ENCODE measurements around the gene TBC1D22A. TPM values are rescaled to one million over a fixed set of nuclear protein-coding genes. Genes with fewer than 3 reads are reported as not detected.

TBC1D22A gene
- total and polyA plus RNA-seq, 8 donors = 13.3 to 53.1 (median 21.5) TPM

- no peaks in the 10 kb centered on the region for H3K36me3 ChIP-seq
- 85 to 89% (median 87%) methylated on average over 23 to 35 of the region's 35 CpGs for WGBS, 5 donors
- no peaks in the 10 kb centered on the region for H3K27me3 ChIP-seq
- no peak overlapping the region for H3K4me3 ChIP-seq
- no peak overlapping the region for H3K27ac ChIP-seq
- no peaks in the 10 kb centered on the region for H3K4me1 ChIP-seq
- peaks cover 0 to 23% (median 11%) of the 10 kb centered on the region in 4 donors for H3K9me3 ChIP-seq
- DNase-seq = no peak
- no peak for TF ChIP-seq POLR2A (IDR thresholded peaks at IDR 0.05)
- no peak for TF ChIP-seq CTCF (IDR thresholded peaks at IDR 0.05)
- TF ChIP-seq POLR2AphosphoS5 (IDR thresholded peaks at IDR 0.05) = no peak
- TF ChIP-seq EP300 (IDR thresholded peaks at IDR 0.05) = no peak
- intact Hi-C loops (cut with DNase I; ENCODE audit: low total_unique reads) = no loop called here
These were observed 426.8 kb downstream of the TBC1D22A start for GRCh38 chr22:47189056-47189916.

- no peaks in the 10 kb centered on the region for H3K36me3 ChIP-seq
- DNase-seq = peak in 1 of 2 donors; percentile 22
- no peaks in the 10 kb centered on the region for H3K4me1 ChIP-seq
- no peak overlapping the region for H3K4me3 ChIP-seq
- TF ChIP-seq POLR2AphosphoS5 (IDR thresholded peaks at IDR 0.05) (no peak), CTCF (IDR thresholded peaks at IDR 0.05) (no peak), EP300 (IDR thresholded peaks at IDR 0.05) (no peak), POLR2A (IDR thresholded peaks at IDR 0.05) (no peak)
- intact Hi-C loops (cut with DNase I; ENCODE audit: low total_unique reads) = no loop called here
- H3K27ac ChIP-seq = no peak overlapping the region
- H3K27me3 ChIP-seq = no peaks in the 10 kb centered on the region
- peaks cover 0 to 12% (median 7%) of the 10 kb centered on the region in 4 donors for H3K9me3 ChIP-seq
- WGBS, 5 donors = 82 to 88% (median 86%) methylated on average over 22 to 23 of the region's 23 CpGs
These were observed 428.0 kb downstream of the TBC1D22A start for GRCh38 chr22:47190276-47190956.

GRCh38 chr22:47190957-47191670, 428.7 kb downstream of the TBC1D22A start:
- 79 to 86% (median 85%) methylated on average over 10 to 11 of the region's 11 CpGs for WGBS, 5 donors
- intact Hi-C loops (cut with DNase I; ENCODE audit: low total_unique reads) = no loop called here
- H3K9me3 ChIP-seq = peaks cover 0 to 5% (median 2%) of the 10 kb centered on the region in 4 donors
- H3K4me3 ChIP-seq = no peak overlapping the region
- TF ChIP-seq CTCF (IDR thresholded peaks at IDR 0.05) (no peak), POLR2AphosphoS5 (IDR thresholded peaks at IDR 0.05) (no peak), EP300 (IDR thresholded peaks at IDR 0.05) (no peak), POLR2A (IDR thresholded peaks at IDR 0.05) (no peak)
- DNase-seq = peak in 1 of 2 donors; percentile 11
- H3K27me3 ChIP-seq = no peaks in the 10 kb centered on the region
- H3K36me3 ChIP-seq = no peaks in the 10 kb centered on the region
- no peak overlapping the region for H3K27ac ChIP-seq
- H3K4me1 ChIP-seq = no peaks in the 10 kb centered on the region
